Skin of body (tissue), 2 donors: ENCODE results near the gene DNER. TPM values are rescaled to one million over a fixed set of nuclear protein-coding genes. Genes with fewer than 3 reads are reported as not detected.
"Not testable (repeated sequence)": the region's sequence is repeated elsewhere in the genome, so short reads cannot be mapped to it uniquely, and the experiment has no call there.

Source experiments
- DNase-seq: peaks from one replicate; lab custom pipeline; 2025; lab: John Stamatoyannopoulos, UW
- total RNA-seq: library from RNA; depleted of rRNA; stranded (reverse); fragments of >200 nt; gene quantifications from one replicate; pipeline ENCODE4 v1.2.3, GENCODE V29; 2014

DNER gene
- total RNA-seq, 1 donor from 2014 or later: 3.3 TPM

DNA sequence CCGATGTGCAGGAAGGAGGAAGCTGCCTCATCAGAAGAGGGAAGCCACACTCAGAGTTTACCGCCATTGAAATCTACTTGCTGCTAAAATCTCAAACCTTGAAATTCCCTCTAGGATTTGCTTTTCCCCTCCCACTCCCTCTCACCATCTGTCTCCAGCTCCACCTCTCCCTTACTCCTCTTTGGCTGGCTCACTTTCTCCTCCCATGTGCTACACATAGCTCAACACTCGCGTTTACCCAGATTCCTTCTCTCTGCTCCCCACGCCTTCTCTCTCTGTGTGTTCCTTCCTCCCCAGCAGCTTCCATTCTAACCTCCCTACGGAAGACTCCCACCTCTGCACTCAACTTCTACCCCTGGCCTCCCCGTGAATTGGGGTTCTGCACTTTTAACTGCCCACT, 143.1 kb downstream of the DNER start:
- DNase-seq: no peak

DNA sequence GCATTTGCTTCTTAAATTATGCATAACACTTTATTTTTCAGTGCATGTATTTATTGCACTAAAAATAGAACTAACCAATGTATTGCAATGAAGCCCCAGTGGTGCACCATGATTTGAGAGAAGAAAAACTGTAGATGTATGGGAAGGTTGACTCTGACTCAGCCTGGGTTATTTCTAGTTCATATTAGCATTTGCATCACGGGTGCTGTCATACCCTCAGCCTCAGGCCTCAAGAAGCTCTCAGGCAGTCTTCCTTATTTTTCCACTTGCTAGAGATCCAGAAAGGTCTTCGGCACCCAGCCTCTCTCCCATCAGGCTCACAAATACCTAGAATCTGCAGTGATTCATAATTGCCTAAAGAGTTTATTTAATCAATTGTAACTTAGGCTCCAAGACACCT, 148.0 kb downstream of the DNER start:
- no peak for DNase-seq

DNA sequence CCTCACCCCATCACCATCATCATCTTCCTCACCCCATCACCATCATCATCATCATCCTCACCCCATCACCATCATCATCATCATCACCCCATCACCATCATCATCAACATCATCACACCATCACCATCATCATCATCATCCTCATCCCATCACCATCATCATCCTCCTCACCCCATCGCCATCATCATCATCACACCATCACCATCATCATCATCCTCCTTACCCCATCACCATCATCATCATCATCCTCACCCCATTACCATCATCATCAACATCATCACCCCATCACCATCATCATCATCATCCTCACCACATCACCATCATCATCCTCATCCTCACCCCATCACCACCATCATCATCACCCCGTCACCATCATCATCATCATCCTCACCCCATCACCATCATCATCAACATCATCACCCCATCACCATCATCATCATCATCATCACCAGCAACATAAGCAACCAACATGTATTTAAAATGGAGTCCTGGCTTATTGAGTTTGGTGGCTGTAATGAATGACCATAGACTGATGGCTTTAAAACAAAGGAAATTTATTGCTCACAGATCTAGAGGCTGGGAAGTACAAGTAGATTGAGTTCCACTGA, 150.0 kb downstream of the DNER start:
- DNase-seq: no peak

DNA sequence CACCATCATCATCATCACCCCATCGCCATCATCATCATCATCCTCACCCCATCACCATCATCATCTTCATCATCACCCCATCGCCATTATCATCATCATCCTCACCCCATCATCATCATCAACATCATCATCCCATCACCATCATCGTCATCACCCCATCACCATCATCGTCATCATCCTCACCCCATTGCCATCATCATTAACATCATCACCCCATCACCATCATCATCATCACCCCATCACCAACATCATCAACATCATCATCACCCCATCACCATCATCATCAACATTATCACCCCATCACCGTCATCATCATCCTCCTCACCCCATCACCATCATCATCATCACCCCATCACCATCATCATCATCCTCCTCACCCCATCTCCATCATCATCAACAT, 151.0 kb downstream of the DNER start:
- no peak for DNase-seq

DNA sequence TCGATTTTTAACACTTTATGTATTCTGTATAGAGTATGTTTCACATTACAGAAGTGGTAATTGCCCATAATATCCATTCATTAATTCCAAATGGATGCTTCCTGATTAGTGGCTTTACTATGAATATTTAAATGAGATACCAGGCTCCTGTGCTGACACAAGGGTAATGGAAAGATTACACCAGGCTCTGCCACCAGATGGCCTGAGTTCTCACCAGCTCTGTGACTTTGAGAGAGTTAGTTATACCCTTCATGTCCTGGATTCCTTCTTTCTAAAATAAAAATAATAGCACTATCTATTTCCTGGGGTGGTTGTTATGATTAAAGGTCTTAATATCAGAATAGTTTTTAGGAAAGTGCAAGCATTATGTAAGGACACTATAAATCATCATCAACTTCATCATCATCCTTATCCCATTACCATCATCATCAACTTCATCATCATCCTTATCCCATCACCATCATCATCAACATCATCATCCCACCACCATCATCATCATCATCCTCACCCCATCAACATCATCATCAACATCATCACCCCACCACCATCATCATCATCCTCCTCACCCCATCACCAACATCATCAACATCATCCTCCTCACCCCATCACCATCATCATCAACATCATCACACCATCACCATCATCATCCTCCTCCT, 151.8 kb downstream of the DNER start:
- no peak for DNase-seq

DNA sequence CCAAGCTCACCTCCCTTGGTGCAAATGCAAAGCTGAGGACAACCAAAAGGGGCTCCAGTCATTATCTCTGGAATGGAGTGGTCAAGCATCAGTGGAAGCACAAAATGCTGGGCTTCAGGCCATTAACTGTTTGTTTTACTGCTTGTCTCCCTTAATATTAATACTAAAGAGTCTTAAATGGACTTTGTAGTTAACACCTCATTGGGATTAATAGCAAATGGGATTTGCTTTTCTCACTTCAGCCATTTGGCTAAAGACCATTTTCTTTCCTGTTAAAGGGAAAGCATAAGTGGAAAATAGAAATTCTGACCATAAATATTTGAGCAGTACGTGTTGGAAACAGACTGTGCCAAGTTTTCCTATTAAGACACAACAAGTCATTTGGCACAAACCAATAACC, 154.4 kb downstream of the DNER start:
- DNase-seq: no peak

DNA sequence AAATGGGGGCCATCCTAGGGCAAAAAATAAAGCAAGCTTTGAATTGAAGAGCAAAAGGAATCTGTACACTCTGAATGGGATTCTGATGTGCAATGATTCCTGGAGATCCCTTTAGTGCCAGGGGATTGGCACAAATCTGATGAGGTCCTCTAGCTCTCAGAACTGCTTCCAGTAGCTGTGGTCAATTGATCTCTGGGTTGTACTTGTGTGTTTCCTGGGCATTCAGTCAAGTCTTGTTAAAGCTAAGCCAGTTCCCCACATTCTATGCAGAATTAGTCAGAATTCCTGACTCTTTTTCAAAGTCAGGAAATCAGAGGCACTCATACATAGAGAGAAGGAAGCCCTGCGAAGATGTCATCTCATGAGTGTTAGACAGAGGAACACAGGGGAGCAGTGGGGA, 161.3 kb downstream of the DNER start:
- no peak for DNase-seq

DNA sequence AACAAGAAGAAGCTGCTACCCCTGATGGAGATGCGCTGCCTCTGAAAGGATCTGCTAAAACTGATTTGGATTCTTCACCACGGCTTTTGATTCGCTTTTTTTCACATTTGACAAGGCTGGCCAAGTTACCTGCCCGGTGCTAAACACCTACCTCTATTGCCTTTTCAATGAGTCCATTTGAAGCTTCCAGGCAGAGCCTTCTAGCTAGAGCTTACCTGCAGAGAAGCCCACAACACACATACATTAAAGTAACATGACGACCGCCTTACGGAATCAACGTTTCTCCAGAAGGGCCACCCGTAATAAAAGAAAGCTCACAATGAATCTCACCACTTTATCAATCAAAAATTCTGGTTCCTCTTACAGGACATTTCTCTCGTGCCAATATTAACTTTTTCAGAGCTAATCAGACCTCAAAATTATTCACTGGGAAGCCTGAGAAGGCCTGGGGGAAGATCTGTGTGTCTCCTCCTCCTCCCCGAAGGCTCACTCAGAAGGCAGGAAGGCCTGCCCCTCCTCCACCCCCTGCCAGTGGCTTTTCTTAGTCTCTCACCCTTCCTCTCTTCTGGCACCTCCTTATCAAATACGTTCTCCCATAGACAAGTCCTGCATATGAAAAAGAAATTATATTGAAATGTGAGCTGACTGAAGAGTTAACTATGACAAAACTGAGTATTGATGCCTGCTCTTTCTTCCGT, 171.0 kb downstream of the DNER start:
- no peak for DNase-seq

DNA sequence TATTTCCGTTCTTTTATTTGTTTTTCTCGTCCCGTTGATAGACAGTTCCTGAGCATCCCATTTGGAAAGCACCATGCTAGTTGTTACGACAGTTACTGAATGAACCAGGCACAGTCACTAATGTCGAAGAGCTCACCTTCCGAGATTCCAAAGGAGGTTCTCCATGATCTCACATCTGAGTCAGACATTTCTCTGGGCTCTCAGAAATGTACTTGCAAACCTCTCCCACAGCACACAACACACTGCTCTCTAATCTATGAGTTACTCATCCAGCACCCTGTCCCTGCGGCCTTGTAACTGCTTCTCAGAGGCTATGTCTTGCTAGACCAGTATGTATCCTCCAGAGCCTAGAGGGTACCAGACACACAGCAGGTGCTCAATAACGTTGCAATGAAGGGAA, 174.7 kb downstream of the DNER start:
- no peak for DNase-seq

DNA sequence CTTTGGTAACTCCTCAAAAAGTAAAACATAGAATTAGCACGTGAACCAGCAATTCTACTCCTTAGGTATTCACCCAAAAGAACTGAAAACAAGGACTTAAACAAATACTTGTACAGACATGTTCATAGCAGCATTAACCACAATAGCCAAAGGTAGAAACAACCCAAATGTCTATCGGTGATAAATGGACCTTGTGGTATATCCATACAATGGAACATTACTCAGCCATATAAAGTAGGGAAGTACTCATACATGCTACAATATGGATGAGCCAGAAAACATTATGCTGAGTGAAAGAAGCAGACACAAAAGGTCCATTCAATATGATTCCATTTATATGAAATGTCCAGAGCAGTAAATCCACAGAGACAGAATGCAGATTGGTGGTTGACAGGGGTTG, 182.8 kb downstream of the DNER start:
- DNase-seq: no peak

DNA sequence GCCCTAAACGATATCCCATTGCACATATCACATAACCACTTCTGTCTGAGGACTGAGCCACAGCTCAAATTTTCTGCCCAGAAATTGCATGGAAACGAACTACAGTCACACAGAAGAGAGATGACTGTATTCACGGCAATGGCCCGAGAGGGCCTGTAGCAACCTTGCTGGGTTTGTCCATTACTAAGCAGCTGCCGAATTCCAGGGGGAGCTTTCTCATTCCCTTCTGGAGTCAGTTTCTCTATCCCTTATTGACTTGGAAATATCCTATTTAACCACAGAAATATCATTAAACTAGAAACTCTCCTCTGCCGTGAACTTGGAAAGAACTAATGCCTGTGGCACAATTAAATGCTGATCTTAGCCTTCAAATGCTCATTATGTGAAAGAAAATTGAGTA, 183.9 kb downstream of the DNER start:
- no peak for DNase-seq

DNA sequence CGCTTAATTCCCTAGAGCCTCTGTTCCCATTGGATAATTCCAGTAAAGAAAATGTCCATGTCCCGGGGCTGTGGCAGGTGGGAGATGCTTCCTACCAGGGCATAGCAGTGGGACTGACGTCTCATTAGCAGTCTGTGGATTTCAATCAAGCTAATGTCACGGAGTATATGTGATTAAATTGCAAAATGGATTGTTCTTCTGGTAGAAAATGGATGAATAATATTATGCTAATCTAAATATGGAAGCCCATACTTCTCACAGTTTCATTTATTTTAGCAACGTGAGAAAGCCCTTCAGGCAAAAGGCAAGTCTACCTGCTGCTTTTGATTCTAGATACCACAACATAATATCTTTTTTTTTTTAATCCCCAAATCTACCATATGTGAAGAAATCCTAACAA, 185.5 kb downstream of the DNER start:
- no peak for DNase-seq

DNA sequence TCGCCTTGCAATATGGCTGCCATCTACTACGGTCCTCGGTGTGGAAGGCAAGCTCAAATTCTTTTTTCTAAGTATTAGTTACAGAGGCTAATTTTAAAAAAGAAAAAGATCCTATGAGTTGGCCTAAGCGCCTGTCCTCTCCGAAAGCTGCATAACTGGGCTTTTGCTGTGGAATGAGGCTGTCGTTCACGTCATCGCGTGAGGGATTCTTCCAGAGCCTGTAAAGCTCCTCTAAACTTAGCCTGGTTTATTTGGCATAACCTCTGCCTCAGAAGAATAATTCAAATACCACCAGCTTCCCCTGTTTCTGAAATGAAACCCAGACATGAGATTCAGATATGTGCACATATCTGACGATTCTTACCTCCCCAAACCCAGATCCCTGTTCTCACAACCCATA, 187.4 kb downstream of the DNER start:
- DNase-seq: no peak

DNA sequence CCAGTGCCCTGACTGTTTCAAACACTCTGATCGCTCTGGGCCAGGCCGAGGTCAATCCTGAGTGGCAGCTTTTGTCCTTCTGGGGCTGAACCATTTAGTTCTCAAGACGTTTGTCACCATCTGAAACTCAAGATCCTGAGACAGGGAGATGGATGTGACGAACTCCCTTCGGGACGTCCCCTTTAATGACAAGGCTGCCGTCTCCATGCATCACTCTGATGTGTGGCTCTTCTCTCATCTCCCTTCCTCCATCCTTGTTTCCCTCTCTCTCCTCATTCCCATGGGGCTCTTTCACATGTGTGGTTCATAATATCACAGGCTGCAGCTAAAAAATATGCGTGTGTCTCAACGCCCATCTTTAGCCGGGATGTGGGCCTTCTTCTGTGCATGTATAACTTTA, 189.6 kb downstream of the DNER start:
- DNase-seq: peak; percentile 25

DNA sequence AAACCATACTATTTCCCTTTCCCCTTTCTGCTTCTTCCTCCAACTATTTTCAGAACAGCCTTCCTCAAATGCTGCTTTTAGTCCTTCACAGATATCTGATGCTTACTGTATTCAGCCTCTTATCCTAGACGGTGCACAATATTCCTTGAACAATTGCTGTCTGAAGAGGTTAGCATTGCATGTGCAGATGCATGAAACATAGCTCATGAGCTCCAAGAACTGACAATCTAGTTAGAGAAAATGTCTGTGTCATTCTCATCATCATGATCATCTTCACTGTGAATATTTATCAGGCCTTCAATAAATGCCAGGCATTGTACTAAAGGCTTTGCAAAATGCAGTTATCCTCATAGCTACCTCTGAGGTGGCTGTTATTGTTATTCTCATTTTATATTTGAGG, 190.7 kb downstream of the DNER start:
- DNase-seq: no peak

DNA sequence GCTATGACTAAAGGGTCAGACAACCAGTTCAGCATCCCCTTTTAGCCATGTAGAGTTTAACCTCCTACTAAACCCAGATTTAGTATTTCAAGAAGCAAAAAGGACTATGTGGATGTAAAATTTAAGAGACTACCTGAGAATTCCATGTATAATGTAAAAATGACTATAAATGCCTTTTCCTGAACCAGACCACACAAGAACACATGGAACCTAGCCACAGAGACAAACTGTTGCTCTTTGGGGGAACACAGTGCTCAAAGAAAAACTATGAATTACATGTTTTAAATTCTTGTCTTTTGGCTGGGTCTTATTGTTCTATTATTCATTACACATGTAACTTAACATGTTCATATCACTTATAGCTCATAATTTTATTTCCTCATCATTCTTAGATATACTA, 192.8 kb downstream of the DNER start:
- DNase-seq: peak; percentile 76

DNA sequence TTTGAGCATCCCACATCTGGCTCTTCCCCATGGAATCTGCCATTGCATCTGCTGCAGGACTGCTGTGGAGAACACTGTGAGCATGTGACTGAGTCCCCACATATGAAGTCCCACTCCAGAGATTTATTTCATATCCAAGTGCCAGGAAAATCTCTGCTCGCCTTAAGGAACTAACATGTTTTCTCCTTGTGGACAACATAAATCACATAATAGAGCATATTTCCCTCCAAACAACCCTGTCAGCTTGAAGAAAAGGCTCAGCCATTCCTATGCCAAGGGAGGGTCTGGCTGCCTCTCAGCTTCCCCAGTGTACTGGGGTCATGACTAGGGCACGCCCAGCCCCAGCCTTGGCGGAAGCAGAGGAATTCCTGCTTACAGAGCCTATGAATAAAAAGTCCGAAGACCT, 193.7 kb downstream of the DNER start:
- DNase-seq: peak; percentile 100

DNA sequence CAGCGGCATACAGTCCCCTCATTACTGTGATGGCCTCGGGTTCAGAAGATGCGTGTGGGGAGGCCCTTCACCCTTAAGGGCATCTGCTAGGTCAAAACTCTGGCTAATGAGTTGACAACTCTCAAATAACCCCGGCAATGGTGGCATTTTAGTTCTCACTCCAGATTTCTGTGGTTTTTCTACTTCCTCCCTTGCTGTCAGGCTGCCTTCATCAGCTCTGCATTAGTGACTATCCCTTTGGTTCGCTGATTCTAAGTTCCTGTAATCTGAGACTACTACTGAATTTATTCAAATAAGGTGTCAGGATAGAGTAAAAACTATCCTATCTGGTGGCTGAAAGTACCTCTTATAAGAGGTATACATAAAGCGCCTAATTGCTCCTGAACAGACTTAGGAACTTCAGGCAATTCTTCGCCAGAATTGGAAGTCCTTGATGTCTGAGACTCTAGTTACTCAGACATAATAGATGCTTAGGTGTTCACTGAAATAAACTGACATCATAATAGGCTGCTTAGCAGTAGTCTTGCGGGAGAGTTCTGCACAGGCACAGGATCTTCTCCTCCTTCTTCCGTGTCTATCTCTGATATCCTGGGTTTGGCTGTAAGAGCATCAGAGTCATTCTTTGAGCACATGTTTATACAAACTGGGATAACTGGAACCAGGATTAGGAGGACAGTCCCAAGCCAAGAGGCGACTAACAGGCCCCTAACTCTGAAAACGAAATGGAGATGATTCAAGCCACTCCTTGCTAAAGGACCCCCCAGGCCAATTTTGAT, 194.5 kb downstream of the DNER start:
- peak; percentile 73 for DNase-seq

DNA sequence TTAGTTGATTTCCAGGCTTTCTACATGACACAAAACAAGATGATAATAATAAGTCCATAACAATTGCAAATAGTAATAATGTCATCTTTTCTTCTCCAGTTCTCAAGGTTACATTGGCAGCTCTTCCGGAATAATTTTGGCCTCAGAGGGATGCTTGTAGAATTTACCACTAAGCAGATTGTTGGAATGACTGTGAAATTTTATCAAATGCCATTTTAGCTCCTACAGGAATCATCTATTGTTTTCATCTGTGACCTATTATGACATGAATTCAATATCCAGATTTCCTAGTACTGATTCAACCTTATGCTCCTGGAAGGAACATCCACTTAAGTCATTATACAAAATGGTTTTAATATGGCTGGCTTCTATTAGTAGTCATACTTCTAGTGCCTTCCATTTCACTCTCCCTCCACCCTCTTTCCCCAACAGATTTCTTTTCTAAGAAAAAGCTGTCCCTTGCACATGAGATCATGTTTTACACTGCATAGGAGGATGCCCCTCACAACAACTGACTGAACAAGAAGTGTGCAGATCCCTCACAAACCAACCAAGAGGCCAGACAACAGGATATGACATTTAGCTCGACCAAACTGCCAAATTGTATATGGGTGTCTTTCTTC, 200.0 kb downstream of the DNER start:
- DNase-seq: peak; percentile 89

DNA sequence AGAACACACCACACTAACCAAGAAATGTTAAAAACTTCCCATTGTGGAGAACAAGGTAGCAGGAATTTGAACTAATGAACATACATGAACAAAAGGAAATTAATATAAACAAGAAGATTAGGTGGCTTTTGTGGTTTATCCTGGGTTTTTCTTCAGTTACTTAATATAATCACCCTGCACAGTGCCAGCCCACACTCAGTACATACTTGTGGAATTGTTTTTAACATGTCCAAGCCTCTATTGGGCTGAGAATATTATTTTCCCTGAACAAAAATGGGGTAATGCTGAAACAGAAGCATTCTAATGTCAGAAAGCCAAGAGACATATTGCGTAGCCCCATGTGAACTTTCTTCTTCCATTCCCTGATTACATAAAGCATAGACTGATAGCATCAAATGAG, 202.8 kb downstream of the DNER start:
- DNase-seq: no peak

DNA sequence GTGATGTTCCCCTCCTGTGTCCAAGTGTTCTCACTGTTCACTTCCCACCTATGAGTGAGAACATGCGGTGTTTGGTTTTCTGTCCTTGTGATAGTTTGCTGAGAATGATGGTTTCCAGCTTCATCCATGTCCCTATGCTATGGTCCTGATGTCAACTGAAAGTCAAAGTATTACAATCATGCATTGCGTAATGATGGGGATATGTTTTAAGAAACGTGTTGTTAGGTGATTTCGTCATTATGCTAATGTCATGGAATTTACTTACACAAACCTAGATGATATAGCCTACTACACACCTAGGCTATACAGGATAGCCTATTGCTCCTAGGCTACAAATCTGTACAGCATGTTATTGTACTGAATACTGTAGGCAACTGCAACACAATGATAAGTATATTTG, 207.7 kb downstream of the DNER start:
- DNase-seq: not testable (repeated sequence)
